ENCODE measurements around the gene ALKBH7. TPM values are rescaled to one million over a fixed set of nuclear protein-coding genes. Genes with fewer than 3 reads are reported as not detected.

The ALKBH7 gene
- polyA plus RNA-seq, 4 donors: 98.8 to 238 (median 164) TPM

GRCh38 chr19:6418562-6418932 lies 46.0 kb downstream of the ALKBH7 start:
- DNase-seq: no peak
- WGBS, 3 donors: 77 to 91% (median 84%) methylated on average over 18 to 19 of the region's 19 CpGs
- no peak for FAIRE-seq
- Histone ChIP-seq H3K9me3 (ENCODE audit: control insufficient read depth in 2 of 2, insufficient read depth in 1 of 2, low read depth in 1 of 2, low read length in 1 of 2) (no peaks in the 10 kb centered on the region), H3K27ac (ENCODE audit: low read depth in 1 of 3, low read length in 2 of 3) (no peak overlapping the region), H3K36me3 (ENCODE audit: control insufficient read depth in 3 of 3, insufficient read depth in 2 of 3, low read depth in 1 of 3, low read length in 3 of 3) (peaks cover 31 to 90% (median 40%) of the 10 kb centered on the region in 3 donors), H3K27me3 (ENCODE audit: control insufficient read depth in 3 of 3, insufficient read depth in 3 of 3, low read length in 3 of 3) (no peaks in the 10 kb centered on the region), H3K4me1 (ENCODE audit: control insufficient read depth in 3 of 3, insufficient read depth in 2 of 3, low read depth in 1 of 3, low read length in 2 of 3) (peaks cover 0 to 6% (median 0%) of the 10 kb centered on the region in 3 donors), H3K4me3 (ENCODE audit: low read depth in 1 of 3, low read length in 3 of 3) (no peak overlapping the region)

- 79% methylated on average over 20 of the region's 20 CpGs for WGBS, 3 donors
- FAIRE-seq (no peak), DNase-seq (no peak)
- Histone ChIP-seq H3K27me3 (ENCODE audit: control insufficient read depth in 3 of 3, insufficient read depth in 3 of 3, low read length in 3 of 3) (no peaks in the 10 kb centered on the region), H3K27ac (ENCODE audit: low read depth in 1 of 3, low read length in 2 of 3) (no peak overlapping the region), H3K36me3 (ENCODE audit: control insufficient read depth in 3 of 3, insufficient read depth in 2 of 3, low read depth in 1 of 3, low read length in 3 of 3) (peaks cover 17 to 64% (median 27%) of the 10 kb centered on the region in 3 donors), H3K4me3 (ENCODE audit: low read depth in 1 of 3, low read length in 3 of 3) (no peak overlapping the region), H3K9me3 (ENCODE audit: control insufficient read depth in 2 of 2, insufficient read depth in 1 of 2, low read depth in 1 of 2, low read length in 1 of 2) (peaks cover 0 to 6% of the 10 kb centered on the region in 2 donors), H3K4me1 (ENCODE audit: control insufficient read depth in 3 of 3, insufficient read depth in 2 of 3, low read depth in 1 of 3, low read length in 2 of 3) (peaks cover 0 to 11% (median 0%) of the 10 kb centered on the region in 3 donors)
Measured at GRCh38 chr19:6421075-6422014, 48.8 kb downstream of the ALKBH7 start.

- Histone ChIP-seq H3K36me3 (ENCODE audit: control insufficient read depth in 3 of 3, insufficient read depth in 2 of 3, low read depth in 1 of 3, low read length in 3 of 3) (peaks cover 9 to 41% (median 10%) of the 10 kb centered on the region in 3 donors), H3K27ac (ENCODE audit: low read depth in 1 of 3, low read length in 2 of 3) (peak overlapping the region; percentile 24 to 70 (median 37)), H3K4me3 (ENCODE audit: low read depth in 1 of 3, low read length in 3 of 3) (peak overlapping the region; percentile 74 to 97 (median 94)), H3K4me1 (ENCODE audit: control insufficient read depth in 3 of 3, insufficient read depth in 2 of 3, low read depth in 1 of 3, low read length in 2 of 3) (peaks cover 0 to 11% (median 0%) of the 10 kb centered on the region in 3 donors), H3K27me3 (ENCODE audit: control insufficient read depth in 3 of 3, insufficient read depth in 3 of 3, low read length in 3 of 3) (no peaks in the 10 kb centered on the region), H3K9me3 (ENCODE audit: control insufficient read depth in 2 of 2, insufficient read depth in 1 of 2, low read depth in 1 of 2, low read length in 1 of 2) (peaks cover 0 to 6% of the 10 kb centered on the region in 2 donors)
- DNase-seq (peak; percentile 55 to 70), FAIRE-seq (no peak)
- 0 to 1% (median 1%) methylated on average over 19 to 20 of the region's 20 CpGs for WGBS, 3 donors
Measured at GRCh38 chr19:6423499-6424194, 51.1 kb downstream of the ALKBH7 start.

GRCh38 chr19:6424195-6424938 lies 51.8 kb downstream of the ALKBH7 start, which contains the start of gene KHSRP:
KHSRP (minus strand) TSS chr19:6424811; CDS start chr19:6424701, 110 bp downstream.
- Histone ChIP-seq H3K27ac (ENCODE audit: low read depth in 1 of 3, low read length in 2 of 3) (peak within 1 kb of the TSS; percentile 37 to 79 (median 38)), H3K4me3 (ENCODE audit: low read depth in 1 of 3, low read length in 3 of 3) (peak within 1 kb of the TSS; percentile 74 to 97 (median 94)), H3K36me3 (ENCODE audit: control insufficient read depth in 3 of 3, insufficient read depth in 2 of 3, low read depth in 1 of 3, low read length in 3 of 3) (peaks cover 2 to 34% (median 10%) of the 10 kb centered on the region in 3 donors), H3K27me3 (ENCODE audit: control insufficient read depth in 3 of 3, insufficient read depth in 3 of 3, low read length in 3 of 3) (peaks cover 0 to 3% (median 0%) of the 10 kb centered on the region in 3 donors), H3K9me3 (ENCODE audit: control insufficient read depth in 2 of 2, insufficient read depth in 1 of 2, low read depth in 1 of 2, low read length in 1 of 2) (peaks cover 0 to 6% of the 10 kb centered on the region in 2 donors), H3K4me1 (ENCODE audit: control insufficient read depth in 3 of 3, insufficient read depth in 2 of 3, low read depth in 1 of 3, low read length in 2 of 3) (peaks cover 0 to 11% (median 0%) of the 10 kb centered on the region in 3 donors)
- peak in 1 of 2 donors; percentile 38 for DNase-seq
- FAIRE-seq: no peak
- 0 to 1% (median 1%) methylated on average over 43 to 114 of the region's 114 CpGs for WGBS, 3 donors

Other genes starting within 250 kb of the ALKBH7 start
- gene ACSBG2, start 237.1 kb upstream of the ALKBH7 start, polyA plus RNA-seq: under 1 TPM in 2 of 4 donors, not detected in 2; 0.27 to 0.83 TPM
- 10 to 100 TPM; 15.1 to 42.2 (median 21.9) TPM for gene MLLT1, start 92.8 kb upstream of the ALKBH7 start, polyA plus RNA-seq
- under 1 TPM in 1 of 4 donors, not detected in 3; 0.06 TPM for gene ACER1, start 39.2 kb upstream of the ALKBH7 start, polyA plus RNA-seq
- gene CLPP, start 11.3 kb upstream of the ALKBH7 start, polyA plus RNA-seq: 100 to 1,000 TPM in 3 of 4 donors, 10 to 100 TPM in 1; 48.6 to 129 (median 101) TPM
- gene PSPN, start 3.1 kb downstream of the ALKBH7 start, polyA plus RNA-seq: 1 to 10 TPM; 1.1 to 2.6 (median 1.2) TPM
- gene GTF2F1, start 20.4 kb downstream of the ALKBH7 start, polyA plus RNA-seq: 100 to 1,000 TPM in 1 of 4 donors, 10 to 100 TPM in 3; 63.2 to 101 (median 64.7) TPM
- 100 to 1,000 TPM in 2 of 4 donors, 10 to 100 TPM in 2; 80.7 to 257 (median 158) TPM for gene KHSRP, start 52.0 kb downstream of the ALKBH7 start, polyA plus RNA-seq
- 1 to 10 TPM in 1 of 4 donors, under 1 TPM in 3; 0.34 to 2.7 (median 0.45) TPM for gene SLC25A41, start 61.0 kb downstream of the ALKBH7 start, polyA plus RNA-seq
- 10 to 100 TPM; 24.1 to 87.0 (median 49.9) TPM for gene SLC25A23, start 87.0 kb downstream of the ALKBH7 start, polyA plus RNA-seq
- 100 to 1,000 TPM in 2 of 4 donors, 10 to 100 TPM in 2; 54.8 to 120 (median 94.8) TPM for gene CRB3, start 91.5 kb downstream of the ALKBH7 start, polyA plus RNA-seq
- 10 to 100 TPM in 2 of 4 donors, 1 to 10 TPM in 2; 4.0 to 48.7 (median 9.6) TPM for gene DENND1C, start 109.0 kb downstream of the ALKBH7 start, polyA plus RNA-seq
- gene TUBB4A, start 129.5 kb downstream of the ALKBH7 start, polyA plus RNA-seq: 1 to 10 TPM in 2 of 4 donors, under 1 TPM in 1, not detected in 1; 0.53 to 5.8 (median 1.1) TPM
- gene TNFSF9, start 158.2 kb downstream of the ALKBH7 start, polyA plus RNA-seq: under 1 TPM in 2 of 4 donors, not detected in 2; 0.22 to 0.37 TPM
- gene CD70, start 218.4 kb downstream of the ALKBH7 start, polyA plus RNA-seq: under 1 TPM in 2 of 4 donors, not detected in 2; 0.15 to 0.89 TPM

All from small intestine (tissue), 7 donors.